ENCODE data around the gene COLEC11.
"Not testable (repeated sequence)": the region's sequence is repeated elsewhere in the genome, so short reads cannot be mapped to it uniquely, and the experiment has no call there.

Gene COLEC11

DNA sequence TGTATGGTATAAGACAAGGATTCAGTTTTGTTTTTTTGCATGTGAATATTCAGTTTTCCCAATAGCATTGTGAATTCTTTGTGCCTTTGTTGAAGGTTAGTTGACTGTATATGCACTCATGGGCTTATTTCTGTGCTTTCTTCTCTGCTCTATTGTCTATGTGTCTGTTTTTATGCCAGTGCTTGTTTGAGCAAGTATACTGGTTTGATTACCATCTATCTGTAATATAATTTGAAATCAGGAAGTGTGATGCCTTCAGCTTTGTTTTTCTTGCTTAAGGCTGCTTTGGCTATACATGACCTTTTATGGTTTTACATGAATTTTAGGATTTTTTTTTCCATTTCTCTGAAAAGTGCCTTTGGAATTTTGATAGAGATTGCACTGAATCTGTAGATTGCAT is 23.5 kb downstream of the COLEC11 start:
- Histone ChIP-seq H3K9me3 (ENCODE audit: insufficient read depth, low read length, severe bottlenecking) (peaks cover 3% of the 10 kb centered on the region), H3K4me2 (ENCODE audit: insufficient read depth, low read length) (no peak overlapping the region), H3K36me3 (ENCODE audit: insufficient read depth, low read length) (no peaks in the 10 kb centered on the region), H3K9ac (ENCODE audit: low read depth, low read length) (no peak overlapping the region), H3K27ac (ENCODE audit: low read length) (no peak overlapping the region), H2AFZ (ENCODE audit: low read depth, low read length) (no peak overlapping the region), H3K4me3 (ENCODE audit: low read depth in 1 of 2, low read length in 2 of 2) (no peak overlapping the region), H4K20me1 (ENCODE audit: insufficient read depth, low read length) (no peaks in the 10 kb centered on the region), H3K79me2 (ENCODE audit: insufficient read depth, low read length) (no peaks in the 10 kb centered on the region), H3K4me1 (ENCODE audit: insufficient read depth, low read length) (no peaks in the 10 kb centered on the region), H3K27me3 (ENCODE audit: insufficient read depth, low read length, poor library complexity) (no peaks in the 10 kb centered on the region)
- no peak for ATAC-seq (ENCODE audit: insufficient read depth, low read depth)
- no peak for DNase-seq
- no peak for TF ChIP-seq EZH2 (IDR thresholded peaks at IDR 0.05; ENCODE audit: borderline replicate concordance, low read depth, low read length, severe bottlenecking)
- TF ChIP-seq, protein P1, sequence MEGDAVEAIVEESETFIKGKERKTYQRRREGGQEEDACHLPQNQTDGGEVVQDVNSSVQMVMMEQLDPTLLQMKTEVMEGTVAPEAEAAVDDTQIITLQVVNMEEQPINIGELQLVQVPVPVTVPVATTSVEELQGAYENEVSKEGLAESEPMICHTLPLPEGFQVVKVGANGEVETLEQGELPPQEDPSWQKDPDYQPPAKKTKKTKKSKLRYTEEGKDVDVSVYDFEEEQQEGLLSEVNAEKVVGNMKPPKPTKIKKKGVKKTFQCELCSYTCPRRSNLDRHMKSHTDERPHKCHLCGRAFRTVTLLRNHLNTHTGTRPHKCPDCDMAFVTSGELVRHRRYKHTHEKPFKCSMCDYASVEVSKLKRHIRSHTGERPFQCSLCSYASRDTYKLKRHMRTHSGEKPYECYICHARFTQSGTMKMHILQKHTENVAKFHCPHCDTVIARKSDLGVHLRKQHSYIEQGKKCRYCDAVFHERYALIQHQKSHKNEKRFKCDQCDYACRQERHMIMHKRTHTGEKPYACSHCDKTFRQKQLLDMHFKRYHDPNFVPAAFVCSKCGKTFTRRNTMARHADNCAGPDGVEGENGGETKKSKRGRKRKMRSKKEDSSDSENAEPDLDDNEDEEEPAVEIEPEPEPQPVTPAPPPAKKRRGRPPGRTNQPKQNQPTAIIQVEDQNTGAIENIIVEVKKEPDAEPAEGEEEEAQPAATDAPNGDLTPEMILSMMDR (IDR thresholded peaks at IDR 0.05; ENCODE audit: borderline replicate concordance, extremely low read depth, low read length, poor library complexity, severe bottlenecking) = no peak

DNA sequence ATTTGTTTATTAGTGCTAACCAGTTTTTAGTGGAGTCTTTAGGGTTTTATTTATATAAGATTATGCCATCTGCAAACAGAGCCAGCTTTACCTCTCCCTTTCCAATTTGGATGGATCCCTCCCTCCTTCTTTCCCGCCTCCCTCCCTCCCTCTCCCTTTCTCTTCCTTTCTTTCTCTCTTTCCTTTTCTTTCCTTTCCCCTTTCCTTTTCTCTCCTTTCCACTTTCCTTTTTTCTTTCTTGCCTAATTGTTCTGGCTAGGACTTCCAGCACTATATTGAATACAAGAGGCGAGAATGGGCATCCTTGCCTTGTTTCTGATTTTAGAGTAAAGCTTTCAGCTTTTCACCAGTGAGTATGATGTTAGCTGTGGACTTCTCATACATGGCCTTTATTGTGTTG is 24.1 kb downstream of the COLEC11 start:
- no peaks in the 10 kb centered on the region for H4K20me1 ChIP-seq (ENCODE audit: insufficient read depth, low read length)
- H3K4me2 ChIP-seq (ENCODE audit: insufficient read depth, low read length) = no peak overlapping the region
- no peak overlapping the region for H3K4me3 ChIP-seq (ENCODE audit: low read depth in 1 of 2, low read length in 2 of 2)
- H3K27ac ChIP-seq (ENCODE audit: low read length) = no peak overlapping the region
- H3K79me2 ChIP-seq (ENCODE audit: insufficient read depth, low read length) = no peaks in the 10 kb centered on the region
- no peak overlapping the region for H2AFZ ChIP-seq (ENCODE audit: low read depth, low read length)
- H3K4me1 ChIP-seq (ENCODE audit: insufficient read depth, low read length) = no peaks in the 10 kb centered on the region
- TF ChIP-seq EZH2 (IDR thresholded peaks at IDR 0.05; ENCODE audit: borderline replicate concordance, low read depth, low read length, severe bottlenecking) = no peak
- TF ChIP-seq, protein P1 (IDR thresholded peaks at IDR 0.05; ENCODE audit: borderline replicate concordance, extremely low read depth, low read length, poor library complexity, severe bottlenecking) = no peak
- no peaks in the 10 kb centered on the region for H3K27me3 ChIP-seq (ENCODE audit: insufficient read depth, low read length, poor library complexity)
- no peak for ATAC-seq (ENCODE audit: insufficient read depth, low read depth)
- H3K36me3 ChIP-seq (ENCODE audit: insufficient read depth, low read length) = no peaks in the 10 kb centered on the region
- no peak overlapping the region for H3K9ac ChIP-seq (ENCODE audit: low read depth, low read length)
- DNase-seq = no peak
- no peaks in the 10 kb centered on the region for H3K9me3 ChIP-seq (ENCODE audit: insufficient read depth, low read length, severe bottlenecking)

DNA sequence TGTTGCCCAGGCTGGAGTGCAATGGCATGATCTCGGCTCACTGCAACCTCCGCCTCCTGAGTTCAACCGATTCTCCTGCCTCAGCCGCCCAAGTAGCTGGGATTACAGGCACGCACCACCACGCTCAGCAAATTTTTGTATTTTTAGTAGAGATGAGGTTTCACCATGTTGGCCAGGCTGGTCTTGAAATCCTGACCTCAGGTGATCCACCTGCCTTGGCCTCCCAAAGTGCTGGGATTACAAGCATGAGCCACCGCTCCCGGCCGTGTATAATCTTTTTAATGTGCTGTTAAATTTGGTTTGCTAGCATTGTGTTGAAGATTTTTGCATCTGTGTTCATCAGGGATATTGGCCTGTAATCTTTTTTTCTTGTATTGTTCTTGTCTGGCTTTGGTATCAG is 24.7 kb downstream of the COLEC11 start:
- not testable (repeated sequence) for H3K79me2 ChIP-seq (ENCODE audit: insufficient read depth, low read length); H2AFZ ChIP-seq (ENCODE audit: low read depth, low read length); H3K4me2 ChIP-seq (ENCODE audit: insufficient read depth, low read length); H3K9ac ChIP-seq (ENCODE audit: low read depth, low read length); H3K27me3 ChIP-seq (ENCODE audit: insufficient read depth, low read length, poor library complexity); H3K9me3 ChIP-seq (ENCODE audit: insufficient read depth, low read length, severe bottlenecking); H3K27ac ChIP-seq (ENCODE audit: low read length); DNase-seq; H4K20me1 ChIP-seq (ENCODE audit: insufficient read depth, low read length); H3K4me3 ChIP-seq (ENCODE audit: low read depth in 1 of 2, low read length in 2 of 2); ATAC-seq (ENCODE audit: insufficient read depth, low read depth); H3K4me1 ChIP-seq (ENCODE audit: insufficient read depth, low read length); H3K36me3 ChIP-seq (ENCODE audit: insufficient read depth, low read length)

DNA sequence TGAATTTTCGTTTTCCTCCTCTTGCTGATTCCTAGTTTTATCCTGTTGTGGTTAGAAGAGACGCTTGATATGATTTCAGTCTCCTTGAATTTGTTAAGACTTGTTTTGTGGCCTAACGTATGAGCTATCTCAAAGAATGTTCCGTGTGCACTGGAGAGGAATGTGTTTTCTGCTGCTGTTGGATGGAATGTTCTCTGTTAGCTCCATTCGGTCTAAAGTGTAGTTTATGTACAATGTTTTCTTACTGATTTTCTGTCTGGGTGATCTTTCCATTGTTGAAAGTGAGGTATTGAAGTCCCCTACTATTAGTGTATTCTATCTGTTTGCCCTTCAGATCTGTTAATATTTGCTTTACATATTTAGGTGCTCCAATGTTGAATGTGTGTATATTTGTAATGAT is 25.9 kb downstream of the COLEC11 start:
- H3K79me2 ChIP-seq (ENCODE audit: insufficient read depth, low read length) = no peaks in the 10 kb centered on the region
- H3K4me2 ChIP-seq (ENCODE audit: insufficient read depth, low read length) = no peak overlapping the region
- no peaks in the 10 kb centered on the region for H3K27me3 ChIP-seq (ENCODE audit: insufficient read depth, low read length, poor library complexity)
- H3K27ac ChIP-seq (ENCODE audit: low read length) = no peak overlapping the region
- no peak overlapping the region for H2AFZ ChIP-seq (ENCODE audit: low read depth, low read length)
- no peaks in the 10 kb centered on the region for H4K20me1 ChIP-seq (ENCODE audit: insufficient read depth, low read length)
- DNase-seq = no peak
- no peak overlapping the region for H3K9ac ChIP-seq (ENCODE audit: low read depth, low read length)
- H3K36me3 ChIP-seq (ENCODE audit: insufficient read depth, low read length) = no peaks in the 10 kb centered on the region
- no peak for ATAC-seq (ENCODE audit: insufficient read depth, low read depth)
- H3K4me3 ChIP-seq (ENCODE audit: low read depth in 1 of 2, low read length in 2 of 2) = no peak overlapping the region
- H3K4me1 ChIP-seq (ENCODE audit: insufficient read depth, low read length) = no peaks in the 10 kb centered on the region
- no peaks in the 10 kb centered on the region for H3K9me3 ChIP-seq (ENCODE audit: insufficient read depth, low read length, severe bottlenecking)
- no peak for TF ChIP-seq EZH2 (IDR thresholded peaks at IDR 0.05; ENCODE audit: borderline replicate concordance, low read depth, low read length, severe bottlenecking)
- TF ChIP-seq, protein P1 (IDR thresholded peaks at IDR 0.05; ENCODE audit: borderline replicate concordance, extremely low read depth, low read length, poor library complexity, severe bottlenecking) = no peak

All from DND-41 (cell line).